Measurements from ENCODE around the gene PWWP2A.
"Not testable (repeated sequence)": the region's sequence is repeated elsewhere in the genome, so short reads cannot be mapped to it uniquely, and the experiment has no call there.

PWWP2A gene, protein sequence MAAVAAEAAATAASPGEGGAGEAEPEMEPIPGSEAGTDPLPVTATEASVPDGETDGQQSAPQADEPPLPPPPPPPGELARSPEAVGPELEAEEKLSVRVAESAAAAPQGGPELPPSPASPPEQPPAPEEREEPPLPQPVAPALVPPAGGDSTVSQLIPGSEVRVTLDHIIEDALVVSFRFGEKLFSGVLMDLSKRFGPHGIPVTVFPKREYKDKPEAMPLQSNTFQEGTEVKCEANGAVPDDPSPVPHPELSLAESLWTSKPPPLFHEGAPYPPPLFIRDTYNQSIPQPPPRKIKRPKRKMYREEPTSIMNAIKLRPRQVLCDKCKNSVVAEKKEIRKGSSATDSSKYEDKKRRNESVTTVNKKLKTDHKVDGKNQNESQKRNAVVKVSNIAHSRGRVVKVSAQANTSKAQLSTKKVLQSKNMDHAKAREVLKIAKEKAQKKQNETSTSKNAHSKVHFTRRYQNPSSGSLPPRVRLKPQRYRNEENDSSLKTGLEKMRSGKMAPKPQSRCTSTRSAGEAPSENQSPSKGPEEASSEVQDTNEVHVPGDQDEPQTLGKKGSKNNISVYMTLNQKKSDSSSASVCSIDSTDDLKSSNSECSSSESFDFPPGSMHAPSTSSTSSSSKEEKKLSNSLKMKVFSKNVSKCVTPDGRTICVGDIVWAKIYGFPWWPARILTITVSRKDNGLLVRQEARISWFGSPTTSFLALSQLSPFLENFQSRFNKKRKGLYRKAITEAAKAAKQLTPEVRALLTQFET

DNA sequence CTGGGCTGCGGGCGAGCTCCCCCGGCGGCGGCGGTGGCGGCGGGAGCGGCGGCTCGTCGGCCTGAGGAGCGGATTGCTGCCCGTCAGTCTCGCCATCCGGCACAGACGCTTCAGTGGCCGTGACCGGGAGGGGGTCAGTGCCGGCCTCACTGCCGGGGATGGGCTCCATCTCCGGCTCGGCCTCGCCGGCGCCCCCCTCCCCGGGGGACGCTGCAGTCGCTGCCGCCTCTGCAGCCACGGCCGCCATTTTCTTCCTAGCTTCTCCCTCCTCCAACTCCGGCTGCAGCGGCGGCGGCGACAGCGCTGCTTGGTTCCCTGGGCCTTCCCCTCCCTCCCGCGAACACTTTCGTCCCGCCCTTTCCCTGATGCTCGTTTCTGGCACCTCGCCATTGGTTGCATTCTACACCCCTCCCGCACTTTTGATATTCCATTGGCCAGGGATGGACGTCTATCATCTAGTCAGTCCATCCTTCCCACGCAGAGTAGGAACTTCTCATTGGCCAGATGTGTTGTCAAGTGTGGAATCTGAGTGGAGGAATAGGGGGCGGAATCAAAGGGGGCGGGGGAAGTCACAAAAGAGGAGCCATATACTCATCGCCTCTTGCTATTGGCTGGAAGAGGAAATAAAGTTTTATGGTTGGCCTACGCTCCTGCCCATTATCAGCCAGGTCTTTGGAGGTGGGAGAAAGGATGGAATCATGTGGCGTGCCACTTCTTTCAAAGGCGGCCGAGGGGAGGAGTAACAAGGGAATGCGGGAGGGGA, at the start of gene PWWP2A:
Gene PWWP2A (minus strand): TSS at position 309 of the 763 bp plus-strand sequence. CDS start 62 bp downstream, at position 247.
- DNase-seq = peak; percentile 99 to 100 (median 100)

DNA sequence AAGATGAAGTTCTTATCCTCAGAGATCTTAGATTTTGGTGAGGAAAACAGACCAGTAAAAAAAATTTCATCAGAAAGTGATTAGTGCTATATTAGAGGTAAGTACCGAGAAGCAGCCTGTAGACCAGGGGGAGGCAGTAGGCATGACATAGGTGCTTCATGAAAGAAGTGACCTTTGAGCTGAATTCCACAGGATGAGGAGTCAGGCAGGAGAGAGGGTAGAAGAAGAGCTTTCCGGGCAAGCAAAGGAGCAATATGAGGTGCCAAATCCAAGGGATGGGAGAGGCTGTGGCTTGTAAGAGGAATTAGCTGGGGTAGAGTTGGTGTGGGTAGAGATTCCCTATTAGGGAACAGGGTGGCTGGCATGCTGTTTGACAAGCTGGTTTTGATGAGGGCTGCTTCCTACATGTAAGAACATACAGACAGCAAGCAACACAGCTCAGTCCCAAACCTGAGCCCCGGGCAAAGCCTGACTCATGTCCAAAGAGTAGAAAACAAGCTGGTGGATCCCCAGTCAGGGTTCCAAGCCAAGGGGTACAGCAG, 48.4 kb upstream of the PWWP2A start:
- DNase-seq = no peak

DNA sequence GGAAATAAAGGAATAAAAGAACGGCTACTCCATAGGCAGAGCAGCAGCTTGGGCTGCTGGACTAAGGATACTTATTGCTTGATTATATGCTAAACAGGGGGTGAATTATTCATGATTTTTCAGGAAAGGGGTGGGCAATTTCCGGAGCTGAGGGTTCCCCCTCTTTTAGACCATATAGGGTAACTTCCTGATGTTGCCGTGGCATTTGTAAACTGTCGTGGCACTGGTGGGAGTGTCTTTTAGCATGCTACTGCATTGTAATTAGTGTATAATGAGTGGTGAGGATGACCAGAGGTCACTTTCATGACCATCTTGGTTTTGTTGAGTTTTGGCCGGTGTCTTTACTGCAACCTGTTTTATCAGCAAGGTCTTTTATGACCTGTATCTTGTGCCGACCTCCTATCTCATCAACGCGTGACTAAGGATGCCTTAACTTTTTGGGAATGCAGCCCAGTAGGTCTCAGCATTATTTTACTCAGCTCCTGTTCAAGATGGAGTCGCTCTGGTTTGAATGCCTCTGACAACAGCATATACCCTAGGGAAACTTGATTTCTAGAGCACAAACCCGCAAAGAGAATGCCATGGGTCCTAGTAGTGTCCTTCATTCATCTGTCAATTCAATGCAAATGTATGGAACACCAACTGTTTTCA, 47.8 kb upstream of the PWWP2A start:
- no peak for DNase-seq

DNA sequence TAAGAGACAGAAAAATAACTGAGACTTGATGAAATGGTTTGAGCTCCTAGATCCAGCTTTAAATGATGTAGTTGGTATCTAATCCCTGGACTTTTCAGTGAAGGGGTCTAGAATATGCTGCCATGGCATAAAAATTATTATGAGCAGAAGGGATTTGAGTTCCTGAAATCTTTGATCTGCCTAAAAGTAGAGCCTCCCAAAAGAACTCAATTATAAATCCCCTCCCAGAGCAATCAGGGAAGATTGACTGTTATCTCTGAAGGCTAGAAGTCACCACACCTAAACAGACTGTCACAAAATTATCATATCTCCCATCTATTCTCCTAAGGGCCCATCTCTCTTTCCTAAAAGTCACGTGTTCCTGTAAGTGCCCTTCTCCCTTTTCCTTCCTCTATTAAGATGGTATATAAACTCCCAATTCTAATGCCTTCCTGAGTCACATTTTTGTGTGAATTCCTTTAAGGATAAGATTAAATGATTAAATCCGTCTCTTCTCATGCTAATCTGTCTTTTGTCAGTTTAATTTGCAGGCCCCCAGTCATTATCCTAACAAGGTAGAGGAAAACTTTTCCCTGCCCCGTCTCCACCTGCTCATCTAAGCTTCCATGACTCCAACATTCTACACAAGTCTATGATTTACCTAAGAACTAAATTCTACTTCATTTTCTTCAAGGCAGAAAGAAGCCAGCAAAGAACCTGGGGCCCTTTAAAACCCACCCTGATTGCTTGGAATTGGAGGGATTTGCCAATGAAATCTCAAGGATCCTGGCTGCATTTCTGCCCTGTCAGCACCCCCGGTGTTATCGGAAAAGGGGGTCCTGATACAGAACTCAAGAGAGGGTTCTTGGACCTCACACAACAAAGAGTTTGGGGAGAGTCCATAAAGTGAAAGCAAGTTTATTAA, 47.1 kb upstream of the PWWP2A start:
- peak in 1 of 3 donors; percentile 46 for DNase-seq

DNA sequence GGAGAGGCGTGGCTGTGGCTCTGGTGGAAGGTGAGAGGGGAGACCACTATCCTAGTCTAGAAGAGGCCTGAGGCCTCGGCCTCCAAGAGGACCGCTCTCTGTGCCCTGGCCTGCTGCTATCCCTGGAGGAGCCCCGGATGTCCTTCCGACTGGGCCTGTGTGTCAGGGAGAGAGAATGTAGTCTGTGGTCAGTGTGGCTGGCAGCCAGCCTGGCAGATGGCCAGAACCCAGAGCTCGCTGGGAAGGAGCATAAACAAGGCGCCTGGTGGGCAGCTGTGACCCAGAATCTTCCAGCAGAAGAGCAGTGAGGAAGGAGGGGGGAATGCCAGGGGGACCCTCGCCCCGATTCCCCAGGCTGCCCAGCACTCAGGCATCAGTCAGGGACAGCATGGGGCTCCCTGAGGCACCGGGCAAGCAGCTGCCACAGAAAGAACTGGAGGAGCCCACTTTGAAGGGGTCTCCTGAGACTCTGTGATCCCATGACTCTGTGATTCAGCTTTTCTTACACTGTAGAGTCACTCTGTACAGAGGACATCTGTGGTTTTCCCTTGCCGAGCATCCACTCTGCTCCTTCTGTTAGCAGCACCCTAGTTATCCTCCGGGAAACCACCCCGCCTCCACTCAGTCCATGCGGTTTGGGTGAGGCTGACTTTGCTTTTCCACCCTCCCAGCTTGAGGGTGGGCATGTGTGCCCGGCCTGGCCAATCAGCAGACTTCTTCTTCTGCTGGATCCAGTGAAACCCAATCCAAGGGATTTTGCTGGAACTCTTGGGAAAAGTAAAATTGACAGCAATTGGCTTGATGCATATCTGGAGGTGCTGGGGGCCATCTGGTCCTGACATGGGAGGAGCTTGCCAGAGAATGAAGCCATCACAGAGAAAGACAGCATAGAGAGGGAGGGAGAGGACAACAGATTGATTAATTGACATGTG, 46.2 kb upstream of the PWWP2A start:
- DNase-seq = peak; percentile 83 to 91 (median 87)

DNA sequence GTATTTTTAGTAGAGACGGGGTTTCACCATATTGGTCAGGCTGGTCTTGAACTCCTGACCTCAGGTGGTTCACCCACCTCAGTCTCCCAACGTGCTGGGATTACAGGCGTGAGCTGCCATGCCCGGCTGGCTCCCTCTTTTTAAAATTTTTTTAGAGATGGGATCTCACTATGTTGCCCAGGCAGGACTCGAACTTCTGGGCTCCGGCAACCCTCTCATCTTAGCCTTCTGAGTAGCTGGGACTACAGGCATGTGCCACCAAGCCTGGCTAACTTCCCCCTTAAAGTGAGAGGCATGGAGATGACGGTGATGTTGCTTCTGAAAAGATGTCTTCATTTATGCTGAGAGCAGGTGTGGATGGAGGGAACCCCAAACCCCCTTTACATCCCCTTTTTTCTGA, 43.7 kb upstream of the PWWP2A start:
- no peak for DNase-seq

DNA sequence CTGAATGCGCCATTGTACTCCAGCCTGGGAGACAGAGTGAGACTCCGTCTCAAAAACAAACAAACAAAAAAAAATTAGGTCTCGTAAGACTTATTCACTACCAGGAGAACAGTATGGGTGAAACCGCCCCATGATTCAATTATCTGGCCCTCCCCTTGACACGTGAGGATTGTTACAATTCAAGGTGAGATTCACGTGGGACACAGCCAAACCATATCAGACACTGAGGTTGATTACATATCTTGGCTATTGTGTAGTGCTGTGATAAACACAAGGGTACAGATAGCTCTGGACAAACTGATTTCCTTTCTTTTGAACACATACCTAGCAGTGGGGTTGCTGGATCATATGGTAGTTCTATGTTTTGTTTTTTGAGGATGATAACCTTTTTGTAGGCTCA, 42.4 kb upstream of the PWWP2A start:
- DNase-seq = no peak

DNA sequence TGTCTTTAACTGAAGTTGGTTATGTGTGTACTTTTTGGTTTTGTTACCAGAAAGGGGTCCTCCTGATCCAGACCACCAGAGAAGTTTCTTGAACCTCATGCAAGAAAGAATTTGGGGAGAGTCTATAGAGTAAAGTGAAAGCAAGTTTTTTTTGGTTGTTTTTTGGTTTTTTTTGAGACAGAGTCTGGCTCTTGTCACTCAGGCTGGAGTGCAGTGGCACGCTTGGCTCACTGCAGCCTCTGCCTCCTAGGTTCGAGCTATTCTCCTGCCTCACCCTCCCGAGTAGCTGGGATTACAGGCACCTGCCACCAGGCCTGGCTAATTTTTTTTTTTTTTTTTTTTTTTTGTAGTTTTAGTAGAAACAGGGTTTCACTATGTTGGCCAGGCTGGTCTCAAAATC, 41.6 kb upstream of the PWWP2A start:
- not testable (repeated sequence) for DNase-seq

DNA sequence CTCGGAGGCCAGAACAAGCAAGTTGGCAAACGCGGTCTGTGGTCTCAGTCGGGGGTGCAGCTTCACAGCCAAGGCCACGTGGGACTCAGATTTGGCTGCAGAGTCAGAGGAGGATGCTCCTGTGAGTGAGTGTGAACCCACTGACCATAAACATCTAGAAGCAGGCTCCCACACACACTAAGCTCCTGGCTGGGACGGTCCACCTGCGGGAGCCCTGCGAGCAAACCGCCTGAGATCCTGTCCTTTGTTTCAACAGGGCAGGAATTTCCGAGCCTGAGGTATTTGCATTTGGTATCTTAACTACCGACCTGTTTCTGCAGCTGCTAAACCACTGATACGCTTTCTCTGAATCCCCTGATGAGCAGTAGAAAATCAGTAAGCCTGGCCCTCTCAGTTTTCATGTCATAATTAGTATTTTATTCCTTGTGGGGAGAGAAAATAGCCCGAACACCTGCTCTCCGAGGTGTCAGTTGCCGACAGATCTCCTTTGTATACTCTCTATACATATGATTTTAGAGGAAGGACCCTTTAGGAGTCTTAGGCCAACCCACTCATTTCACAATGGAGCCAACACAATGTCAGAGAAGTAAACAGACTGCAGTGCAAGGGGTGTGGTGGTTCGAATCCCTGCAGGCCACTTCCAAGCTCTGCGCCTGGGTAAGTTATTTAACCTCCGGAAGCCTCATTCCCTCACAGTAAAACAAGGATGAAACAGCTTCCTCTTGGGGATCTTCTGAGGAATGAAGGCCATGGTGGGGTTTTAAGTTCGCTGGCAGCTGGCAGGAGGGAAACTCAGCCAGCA, 40.9 kb upstream of the PWWP2A start:
- no peak for DNase-seq

DNA sequence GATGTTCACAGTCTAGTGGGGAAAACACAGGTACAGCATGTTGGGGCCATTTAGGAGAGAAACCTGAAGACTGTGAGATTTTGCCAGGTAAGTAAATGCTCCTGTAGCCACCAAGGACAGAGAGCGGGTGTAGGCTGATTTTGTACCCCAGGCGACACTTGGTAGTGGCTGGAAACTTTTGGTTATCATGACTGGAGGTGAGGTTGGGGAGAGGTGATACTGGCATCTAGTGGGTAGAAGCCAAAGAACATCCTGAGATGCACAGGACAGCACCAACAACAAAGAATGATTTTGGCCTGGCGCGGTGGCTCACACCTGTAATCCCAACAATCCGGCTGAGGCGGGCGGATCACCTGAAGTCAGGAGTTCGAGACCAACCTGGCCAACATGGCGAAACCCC, 38.8 kb upstream of the PWWP2A start:
- DNase-seq = no peak

DNA sequence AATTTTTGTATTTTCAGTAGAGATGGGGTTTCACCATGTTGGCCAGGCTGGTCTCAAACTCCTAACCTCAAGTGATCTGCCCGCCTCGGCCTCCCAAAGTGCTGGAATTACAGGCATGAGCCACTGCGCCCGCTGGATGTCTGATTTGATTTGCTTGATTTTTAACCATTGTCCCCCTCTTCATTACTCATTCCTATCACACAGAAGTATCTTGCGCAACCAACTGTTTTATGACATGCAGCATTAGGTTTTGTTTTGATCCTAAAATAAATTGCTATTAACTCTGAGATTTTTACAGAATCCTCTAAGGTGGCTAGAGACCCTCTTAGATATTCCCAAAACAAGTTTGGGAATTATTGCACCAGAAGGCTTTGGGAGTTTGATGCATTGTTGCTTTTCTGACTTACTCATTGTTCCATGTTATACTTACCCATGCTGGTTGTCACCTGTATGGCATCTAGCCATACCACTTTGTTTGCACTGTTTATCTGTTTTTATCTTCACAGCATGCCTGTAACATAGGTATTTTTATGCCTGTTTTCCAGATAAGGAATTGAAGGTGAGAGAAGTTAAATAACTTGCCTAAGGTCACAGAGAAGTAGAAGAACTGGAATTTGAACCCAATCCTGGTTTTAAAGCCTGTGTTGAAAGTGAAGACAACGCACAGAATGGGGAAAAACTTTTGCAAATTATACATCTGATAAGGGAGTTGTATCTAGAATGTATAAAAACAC, 35.9 kb upstream of the PWWP2A start:
- DNase-seq = peak in 1 of 3 donors; percentile 24

DNA sequence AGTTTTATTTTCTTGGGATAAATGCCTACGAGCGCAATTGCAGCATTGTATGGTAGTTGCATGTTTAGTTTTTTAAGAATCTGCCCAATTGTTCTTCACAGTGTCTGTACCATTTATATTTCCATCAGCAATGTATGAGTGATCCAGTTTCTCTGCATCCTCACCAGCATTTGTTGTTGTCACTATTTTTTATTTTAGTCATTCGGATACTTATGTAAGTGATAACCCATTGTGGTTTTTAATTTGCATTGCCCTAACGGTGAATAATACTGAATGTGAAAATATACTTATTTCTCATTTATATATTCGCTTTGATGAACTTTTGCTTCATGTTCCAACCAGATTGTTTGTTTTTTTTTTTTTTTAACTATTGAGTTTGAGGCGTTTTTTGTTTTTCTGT, 33.7 kb upstream of the PWWP2A start:
- DNase-seq = no peak

DNA sequence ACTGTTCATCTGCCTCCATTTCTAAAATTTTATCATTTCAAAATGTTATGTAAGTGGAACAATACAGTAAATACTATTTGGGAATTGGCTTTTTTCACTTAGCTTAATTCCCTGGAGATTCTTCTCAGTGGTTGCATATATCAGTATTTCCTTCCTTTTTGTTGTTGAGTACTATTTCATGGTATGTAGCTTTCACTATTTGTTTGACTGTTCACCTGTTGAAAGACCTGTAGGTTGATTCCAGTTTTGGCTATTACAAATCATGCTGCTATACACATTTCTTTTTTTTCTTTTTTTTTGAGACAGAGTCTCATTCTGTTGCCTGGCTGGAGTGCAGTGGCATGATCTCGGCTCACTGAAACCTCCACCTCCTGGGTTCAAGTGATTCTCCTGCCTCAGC, 33.0 kb upstream of the PWWP2A start:
- no peak for DNase-seq

DNA sequence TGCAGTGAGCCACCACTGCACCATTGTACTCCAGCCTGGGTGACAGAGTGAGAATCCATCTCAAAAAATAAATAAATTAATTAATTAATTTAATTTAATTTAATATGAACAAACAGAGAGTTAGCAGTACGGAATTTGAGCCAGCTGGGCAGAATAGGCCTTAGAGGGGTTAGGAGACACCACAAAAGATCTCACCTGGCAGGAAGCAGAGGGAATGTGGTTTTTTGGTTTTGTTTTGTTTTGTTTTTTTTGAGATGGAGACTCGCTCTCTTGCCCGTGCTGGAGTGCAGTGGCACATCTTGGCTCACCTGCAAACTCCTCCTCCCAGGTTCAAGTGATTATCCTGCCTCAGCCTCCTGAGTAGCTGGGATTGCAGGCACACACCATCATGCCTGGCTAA, 31.8 kb upstream of the PWWP2A start:
- no peak for DNase-seq

DNA sequence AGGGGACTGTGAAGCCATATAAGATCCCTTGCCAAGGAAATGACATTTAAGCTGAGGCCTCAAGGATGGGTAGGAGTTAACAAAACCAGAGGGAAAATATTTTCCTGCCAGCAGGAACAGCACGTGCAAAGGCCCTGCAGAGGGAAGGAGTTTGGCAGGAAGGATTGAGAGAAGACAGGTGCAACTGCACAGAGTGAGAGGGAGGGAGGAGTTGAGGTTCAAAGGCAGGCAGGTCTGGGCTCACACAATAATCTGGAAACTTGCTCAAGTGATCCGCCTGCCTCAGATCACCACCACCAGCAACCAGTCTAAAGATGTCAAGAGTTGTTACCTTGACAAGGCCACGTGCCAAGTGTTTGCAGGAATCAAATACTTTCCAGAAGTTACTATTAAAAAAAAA, 31.1 kb upstream of the PWWP2A start:
- no peak for DNase-seq

DNA sequence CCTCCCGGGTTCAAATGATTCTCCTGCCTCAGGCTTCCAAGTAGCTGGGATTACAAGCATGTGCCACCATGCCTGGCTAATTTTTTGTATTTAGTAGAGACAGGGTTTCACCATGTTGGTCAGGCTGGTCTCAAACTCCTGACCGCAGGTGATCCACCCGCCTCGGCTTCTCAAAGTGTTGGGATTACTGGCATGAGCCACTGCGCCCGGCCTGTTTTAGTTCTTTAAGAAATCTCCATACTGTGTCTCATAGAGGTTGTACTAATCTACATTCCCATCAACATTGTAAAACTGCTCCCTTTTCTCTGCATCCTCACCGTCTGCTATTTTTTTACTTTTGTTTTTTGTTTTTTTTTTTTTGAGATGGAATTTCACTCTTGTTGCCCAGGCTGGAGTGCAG, 25.2 kb upstream of the PWWP2A start:
- DNase-seq = not testable (repeated sequence)

DNA sequence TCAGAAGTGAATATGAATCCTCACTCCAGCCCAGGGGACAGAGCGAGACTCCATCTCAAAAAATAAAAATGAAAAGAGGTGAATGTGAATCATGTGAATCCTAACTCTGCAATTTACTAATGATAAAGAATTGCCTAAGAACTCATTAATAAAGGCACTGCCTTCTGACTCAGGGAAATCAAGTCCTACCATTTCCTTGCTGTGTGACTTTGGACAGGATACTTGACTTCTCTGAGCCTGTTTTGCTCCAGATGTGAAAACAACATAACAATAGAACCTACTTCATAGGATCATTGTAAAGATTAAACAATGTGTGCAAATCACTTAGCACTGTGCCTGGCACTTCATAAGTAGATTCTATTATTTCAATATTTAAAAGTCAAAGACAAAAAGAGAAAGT, 15.1 kb upstream of the PWWP2A start:
- DNase-seq = no peak

DNA sequence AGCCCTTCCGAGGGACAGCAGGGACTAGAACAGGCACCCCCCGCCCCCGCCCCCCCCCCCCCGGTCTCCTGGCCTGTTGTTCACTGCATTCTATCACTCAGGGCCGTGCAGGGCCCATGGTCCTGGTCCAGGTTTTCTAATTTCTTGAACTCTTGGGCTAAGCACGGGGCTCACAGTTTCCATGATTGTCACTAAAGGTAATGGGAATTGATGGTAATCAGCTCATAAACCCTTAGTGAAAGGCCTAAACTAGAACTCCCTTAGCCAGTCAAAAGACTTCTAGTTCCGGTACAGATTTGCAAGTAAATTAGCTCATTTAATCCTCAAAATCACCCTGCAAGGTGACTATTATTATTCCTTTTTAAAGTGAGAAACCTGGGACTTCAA, 14.7 kb upstream of the PWWP2A start:
- DNase-seq = no peak

All from suppressor macrophage treated with lipopolysaccharide for 1 hour (primary cell).